RWPE2 (cell line): ENCODE results near the gene AKR1C4.
"Not testable (repeated sequence)": the region's sequence is repeated elsewhere in the genome, so short reads cannot be mapped to it uniquely, and the experiment has no call there.

Experiments used
- ATAC-seq: fragments of 200-7000 bp; cut with Tn5 transposase; 3 replicates; pipeline ENCODE4 v1.9.1; 2021; ENCODE audit warnings: low read depth
- DNase-seq: peaks from one replicate; pipeline ENCODE4 v3.0.0-alpha.2; 2020; ENCODE audit warnings: low spot score
- H3K27ac ChIP-seq: fragments of 450-650 bp; 2 replicates; pipeline ENCODE4 v1.5.1; 2017; ENCODE audit warnings: mild to moderate bottlenecking; ENCODE audit not compliant: poor library complexity, severe bottlenecking
- H3K27me3 ChIP-seq: fragments of 250-450 bp; sonication (Bioruptor Pico); 2 replicates; pipeline ENCODE4 v1.5.1; 2021; ENCODE audit warnings: mild to moderate bottlenecking, moderate library complexity; ENCODE audit not compliant: insufficient read depth, poor library complexity, severe bottlenecking
- H3K36me3 ChIP-seq: fragments of 250-450 bp; sonication (Bioruptor Pico); 2 replicates; pipeline ENCODE4 v1.5.1; 2020; ENCODE audit warnings: low read depth, mild to moderate bottlenecking, moderate library complexity
- H3K4me1 ChIP-seq: fragments of 250-450 bp; sonication (Bioruptor Pico); 2 replicates; pipeline ENCODE4 v1.5.1; 2021; ENCODE audit warnings: mild to moderate bottlenecking, moderate library complexity; ENCODE audit not compliant: insufficient read depth, poor library complexity, severe bottlenecking
- H3K4me3 ChIP-seq: fragments of 250-450 bp; sonication (Bioruptor Pico); 2 replicates; pipeline ENCODE4 v1.5.1; 2021; ENCODE audit warnings: mild to moderate bottlenecking, moderate library complexity; ENCODE audit not compliant: severe bottlenecking
- H3K9me3 ChIP-seq: fragments of 250-450 bp; sonication (Bioruptor Pico); 2 replicates; pipeline ENCODE4 v1.5.1; 2021; ENCODE audit warnings: mild to moderate bottlenecking, moderate library complexity; ENCODE audit not compliant: severe bottlenecking
- TF ChIP-seq, protein P1 (sequence below): fragments of 450-650 bp; IDR thresholded peaks from one replicate; pipeline ENCODE4 v1.5.1; 2017; ENCODE audit warnings: mild to moderate bottlenecking, moderate library complexity; ENCODE audit not compliant: poor library complexity, severe bottlenecking

AKR1C4 gene

DNA sequence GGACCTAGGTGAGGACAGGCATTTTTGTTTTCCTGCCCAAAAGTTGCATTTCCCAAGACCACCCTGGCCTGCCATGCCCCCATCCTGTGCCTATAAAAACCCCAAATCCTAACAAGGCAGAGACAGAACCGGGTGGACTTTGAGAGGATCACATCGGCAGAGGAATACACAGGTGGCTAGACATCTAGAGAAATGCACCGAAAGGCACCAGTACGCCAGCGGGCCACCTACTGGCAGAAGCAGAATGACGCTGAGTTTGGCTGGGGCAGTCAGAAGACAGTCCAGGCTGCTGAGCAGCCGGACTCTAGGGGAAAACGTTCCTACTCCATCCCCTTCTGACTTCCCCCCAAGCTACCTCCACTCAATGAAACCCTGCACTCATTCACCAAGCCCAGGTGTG, 2.8 kb downstream of the AKR1C4 start:
- no peak for DNase-seq
- no peaks in the 10 kb centered on the region for H3K9me3 ChIP-seq
- no peaks in the 10 kb centered on the region for H3K4me1 ChIP-seq
- H3K36me3 ChIP-seq = no peaks in the 10 kb centered on the region
- TF ChIP-seq, protein P1, sequence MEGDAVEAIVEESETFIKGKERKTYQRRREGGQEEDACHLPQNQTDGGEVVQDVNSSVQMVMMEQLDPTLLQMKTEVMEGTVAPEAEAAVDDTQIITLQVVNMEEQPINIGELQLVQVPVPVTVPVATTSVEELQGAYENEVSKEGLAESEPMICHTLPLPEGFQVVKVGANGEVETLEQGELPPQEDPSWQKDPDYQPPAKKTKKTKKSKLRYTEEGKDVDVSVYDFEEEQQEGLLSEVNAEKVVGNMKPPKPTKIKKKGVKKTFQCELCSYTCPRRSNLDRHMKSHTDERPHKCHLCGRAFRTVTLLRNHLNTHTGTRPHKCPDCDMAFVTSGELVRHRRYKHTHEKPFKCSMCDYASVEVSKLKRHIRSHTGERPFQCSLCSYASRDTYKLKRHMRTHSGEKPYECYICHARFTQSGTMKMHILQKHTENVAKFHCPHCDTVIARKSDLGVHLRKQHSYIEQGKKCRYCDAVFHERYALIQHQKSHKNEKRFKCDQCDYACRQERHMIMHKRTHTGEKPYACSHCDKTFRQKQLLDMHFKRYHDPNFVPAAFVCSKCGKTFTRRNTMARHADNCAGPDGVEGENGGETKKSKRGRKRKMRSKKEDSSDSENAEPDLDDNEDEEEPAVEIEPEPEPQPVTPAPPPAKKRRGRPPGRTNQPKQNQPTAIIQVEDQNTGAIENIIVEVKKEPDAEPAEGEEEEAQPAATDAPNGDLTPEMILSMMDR = no peak
- H3K27ac ChIP-seq = no peak overlapping the region
- H3K4me3 ChIP-seq = no peak overlapping the region
- H3K27me3 ChIP-seq = no peaks in the 10 kb centered on the region
- ATAC-seq = no peak

DNA sequence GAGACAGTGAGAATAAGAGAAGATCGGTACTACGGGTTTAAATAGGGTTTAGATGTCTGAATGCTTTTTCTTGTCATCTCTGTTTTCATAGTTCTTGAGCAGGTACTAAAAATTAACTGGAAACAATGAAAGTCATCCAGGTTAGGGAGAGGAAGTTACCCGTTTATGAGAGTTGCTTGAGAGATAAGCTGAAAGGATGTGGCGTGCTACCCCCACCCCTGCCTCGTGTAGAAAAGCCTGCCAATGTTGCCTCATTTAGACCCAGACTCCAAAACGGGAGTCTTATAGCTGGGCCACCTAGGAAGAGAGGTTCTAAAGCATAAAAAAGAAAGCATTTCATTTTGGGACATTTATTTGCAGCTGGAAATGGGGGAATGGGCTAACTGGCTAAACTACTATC, 10.2 kb downstream of the AKR1C4 start:
- Histone ChIP-seq H3K9me3 (no peaks in the 10 kb centered on the region), H3K4me1 (no peaks in the 10 kb centered on the region), H3K27me3 (no peaks in the 10 kb centered on the region), H3K36me3 (no peaks in the 10 kb centered on the region), H3K27ac (no peak overlapping the region), H3K4me3 (no peak overlapping the region)
- ATAC-seq = no peak
- TF ChIP-seq, protein P1 = no peak
- no peak for DNase-seq

DNA sequence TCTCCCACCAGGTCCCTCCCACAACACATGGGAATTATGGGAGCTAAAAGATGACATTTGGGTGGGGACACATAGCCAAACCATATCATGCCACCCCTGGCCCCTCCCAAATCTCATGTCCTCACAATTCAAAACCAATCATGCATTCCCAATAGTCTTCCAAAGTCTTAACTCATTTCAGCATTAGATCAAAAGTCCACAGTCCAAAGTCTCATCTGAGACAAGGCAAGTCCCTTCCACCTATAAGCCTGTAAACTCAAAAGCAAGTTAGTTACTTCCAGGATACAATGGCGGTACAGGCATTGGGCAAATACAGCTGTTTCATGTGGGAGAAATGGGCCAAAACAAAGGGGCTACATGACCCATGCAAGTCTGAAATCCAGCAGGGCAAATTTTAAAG, 13.1 kb downstream of the AKR1C4 start:
- not testable (repeated sequence) for H3K4me3 ChIP-seq, H3K27me3 ChIP-seq, H3K27ac ChIP-seq, H3K4me1 ChIP-seq, H3K9me3 ChIP-seq, H3K36me3 ChIP-seq, DNase-seq, ATAC-seq

DNA sequence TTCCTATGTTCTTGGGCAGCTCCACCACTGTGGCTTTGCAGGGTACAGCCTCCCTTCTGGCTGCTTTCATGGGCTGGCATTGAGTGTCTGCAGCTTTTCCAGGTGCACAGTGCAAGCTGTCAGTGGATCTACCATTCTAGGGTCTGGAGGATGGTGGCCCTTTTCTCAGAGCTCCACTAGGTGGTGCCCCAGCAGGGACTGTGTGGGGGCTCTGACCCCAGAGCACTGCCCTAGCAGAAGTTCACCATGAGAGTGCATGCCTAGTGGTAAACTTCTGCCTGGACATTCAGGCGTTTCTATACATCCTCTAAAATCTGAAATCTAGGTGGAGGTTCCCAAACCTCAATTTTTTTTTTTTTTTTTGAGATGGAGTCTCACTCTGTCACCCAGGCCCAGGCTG, 13.6 kb downstream of the AKR1C4 start:
- not testable (repeated sequence) for ATAC-seq

DNA sequence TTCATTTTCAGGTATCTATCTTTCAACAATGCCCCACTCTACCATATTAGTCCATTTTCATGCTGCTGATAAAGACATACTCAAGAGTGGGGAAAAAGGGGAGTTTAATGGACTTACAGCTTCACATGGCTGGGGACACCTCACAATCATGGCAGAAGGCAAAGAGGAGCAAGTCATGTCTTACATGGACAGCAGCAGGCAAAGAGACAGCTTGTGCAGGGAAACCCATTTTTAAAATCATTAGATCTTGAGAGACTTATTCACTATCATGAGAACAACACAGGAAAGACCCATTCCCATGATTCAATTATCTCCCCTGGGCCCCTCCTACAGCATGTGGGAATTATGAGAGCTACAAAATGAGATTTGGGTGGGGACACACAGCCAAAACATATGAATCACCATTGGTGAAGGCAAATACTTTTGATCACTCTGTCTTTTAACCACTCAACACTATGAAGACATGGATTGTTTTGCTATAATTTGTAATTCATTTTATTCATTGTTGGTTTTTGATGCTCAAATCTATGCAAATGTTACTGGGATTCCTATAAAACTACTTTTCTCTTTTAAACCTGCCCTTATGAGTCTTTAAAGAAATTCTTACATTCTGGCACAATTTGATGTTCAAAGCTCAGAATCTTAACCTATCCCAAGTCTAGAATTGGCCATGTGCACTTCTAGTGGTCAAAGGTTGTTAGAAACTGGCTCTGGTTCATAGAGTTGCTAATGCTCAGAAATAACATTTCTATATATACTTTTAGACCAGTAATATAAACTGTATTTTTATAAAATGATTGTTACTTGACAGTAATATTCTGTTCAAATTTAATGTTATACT, 15.3 kb downstream of the AKR1C4 start:
- no peaks in the 10 kb centered on the region for H3K36me3 ChIP-seq
- no peak for DNase-seq
- no peaks in the 10 kb centered on the region for H3K9me3 ChIP-seq
- no peak overlapping the region for H3K27ac ChIP-seq
- H3K4me3 ChIP-seq = no peak overlapping the region
- ATAC-seq = no peak
- H3K27me3 ChIP-seq = no peaks in the 10 kb centered on the region
- no peaks in the 10 kb centered on the region for H3K4me1 ChIP-seq
- TF ChIP-seq, protein P1 = no peak

More for the DNA sequence above, 13.6 kb downstream of the AKR1C4 start:
- H3K4me3 ChIP-seq, H3K4me1 ChIP-seq, H3K27ac ChIP-seq, H3K27me3 ChIP-seq, H3K36me3 ChIP-seq, DNase-seq, H3K9me3 ChIP-seq: not testable (repeated sequence)

DNA sequence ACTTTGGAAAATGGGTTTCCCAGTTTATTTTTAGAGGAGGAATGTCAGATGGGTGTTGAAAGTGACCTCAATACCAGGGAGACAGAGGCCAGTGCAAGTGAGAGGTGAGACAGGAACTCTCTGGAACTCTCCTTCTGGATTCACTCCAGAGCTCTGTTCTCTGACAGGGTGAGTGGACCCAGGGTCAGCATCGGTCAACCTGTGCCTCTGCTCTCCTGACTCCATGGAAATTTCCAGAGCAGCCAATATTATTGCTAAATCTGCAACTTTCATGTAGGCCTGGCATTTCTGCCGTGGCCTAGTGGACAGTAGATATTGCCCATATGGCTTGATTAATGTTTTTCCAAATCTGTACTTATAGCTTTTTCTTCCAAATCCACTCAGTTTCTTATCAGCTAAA, 20.2 kb downstream of the AKR1C4 start:
- no peaks in the 10 kb centered on the region for H3K36me3 ChIP-seq
- no peak overlapping the region for H3K27ac ChIP-seq
- H3K4me3 ChIP-seq = no peak overlapping the region
- ATAC-seq (no peak), DNase-seq (no peak)
- H3K9me3 ChIP-seq = no peaks in the 10 kb centered on the region
- H3K4me1 ChIP-seq = no peaks in the 10 kb centered on the region
- no peaks in the 10 kb centered on the region for H3K27me3 ChIP-seq
- TF ChIP-seq, protein P1 = no peak
